ENCODE data around the gene TDO2.
A peak's percentile ranks its signal among the peaks of the same experiment; 100 is the strongest.
"Not testable (repeated sequence)": the region's sequence is repeated elsewhere in the genome, so short reads cannot be mapped to it uniquely, and the experiment has no call there.

The TDO2 gene

GRCh38 chr4:155908187-155909139, 5.0 kb downstream of the TDO2 start:
- no peak for DNase-seq

GRCh38 chr4:155909615-155910226, 6.2 kb downstream of the TDO2 start:
- DNase-seq: no peak

GRCh38 chr4:155911905-155912304, 8.4 kb downstream of the TDO2 start:
- DNase-seq: no peak

- DNase-seq: no peak
These were observed 11.3 kb downstream of the TDO2 start for GRCh38 chr4:155914782-155915181.

GRCh38 chr4:155921597-155921996, 18.1 kb downstream of the TDO2 start:
- DNase-seq: no peak

GRCh38 chr4:155924637-155925036, 21.1 kb downstream of the TDO2 start:
- DNase-seq: no peak

- DNase-seq: no peak
These were observed 26.3 kb downstream of the TDO2 start for GRCh38 chr4:155929833-155930232.

- no peak for DNase-seq
These were observed 26.8 kb downstream of the TDO2 start for GRCh38 chr4:155930330-155930729.

- DNase-seq: no peak
These were observed 28.1 kb downstream of the TDO2 start for GRCh38 chr4:155931634-155932033.

GRCh38 chr4:155934634-155935033, 31.1 kb downstream of the TDO2 start:
- DNase-seq: not testable (repeated sequence)

GRCh38 chr4:155935389-155935986, 32.0 kb downstream of the TDO2 start:
- no peak for DNase-seq

GRCh38 chr4:155941085-155941790, 37.7 kb downstream of the TDO2 start:
- DNase-seq: no peak

- no peak for DNase-seq
These were observed 38.3 kb downstream of the TDO2 start for GRCh38 chr4:155941820-155942219.

- DNase-seq: no peak
These were observed 40.3 kb downstream of the TDO2 start for GRCh38 chr4:155943605-155944291.

- no peak for DNase-seq
These were observed 41.0 kb downstream of the TDO2 start for GRCh38 chr4:155944516-155944915.

- DNase-seq: no peak
These were observed 43.0 kb downstream of the TDO2 start for GRCh38 chr4:155946486-155946885.

- DNase-seq: no peak
These were observed 45.0 kb downstream of the TDO2 start for GRCh38 chr4:155948541-155948940.

GRCh38 chr4:155950461-155950860, 47.0 kb downstream of the TDO2 start:
- DNase-seq: no peak

GRCh38 chr4:155952501-155952901, 49.0 kb downstream of the TDO2 start:
- no peak for DNase-seq

- peak; percentile 69 to 73 for DNase-seq
These were observed 49.9 kb downstream of the TDO2 start, which contains the start of gene CTSO for GRCh38 chr4:155953151-155954117. CTSO (minus strand) TSS chr4:155953866; CDS start chr4:155953847, 19 bp downstream.

- no peak for DNase-seq
These were observed 50.7 kb downstream of the TDO2 start for GRCh38 chr4:155954118-155954685.
